SK-N-SH (cell line): Measurements from ENCODE around the gene FMNL2.

Experiments used
- CHD2 ChIP-seq: fragments of 150-350 bp; IDR thresholded peaks from 2 replicates; pipeline ENCODE4 v1.6.1; 2018; ENCODE audit warnings: low read length; ENCODE audit not compliant: partially characterized antibody
- EP300 ChIP-seq, 2 experiments: IDR thresholded peaks; 2 replicates each; pipeline versions ENCODE4 v1.4.0 to v1.6.1; 2012; ENCODE audit warnings: borderline replicate concordance in 1 of 2, low read depth in 1 of 2, low read length in 1 of 2
- GABPA ChIP-seq: IDR thresholded peaks from 2 replicates; pipeline ENCODE4 v1.4.0; 2012; ENCODE audit warnings: low read depth, mild to moderate bottlenecking
- MAX ChIP-seq: IDR thresholded peaks from 2 replicates; pipeline ENCODE4 v1.4.0; 2012; ENCODE audit warnings: low read depth
- POLR2AphosphoS5 ChIP-seq: IDR thresholded peaks from 2 replicates; pipeline ENCODE4 v1.6.1; 2012; ENCODE audit warnings: low read depth, low read length
- RCOR1 ChIP-seq: fragments of 150-350 bp; IDR thresholded peaks from 2 replicates; pipeline ENCODE4 v1.6.1; 2017; ENCODE audit warnings: antibody characterized with exemption, low read length
- SIN3A ChIP-seq: IDR thresholded peaks from 2 replicates; pipeline ENCODE4 v1.6.1; 2012; ENCODE audit warnings: low read depth, mild to moderate bottlenecking, low read length, moderate library complexity, borderline replicate concordance
- SMC3 ChIP-seq: IDR thresholded peaks from 2 replicates; pipeline ENCODE4 v1.6.1; 2012; ENCODE audit warnings: low read depth, low read length, improper control_type of control experiment
- TAF1 ChIP-seq: IDR thresholded peaks from 2 replicates; pipeline ENCODE4 v1.6.1; 2012; ENCODE audit warnings: low read depth, mild to moderate bottlenecking, low read length, moderate library complexity, borderline replicate concordance
- TCF12 ChIP-seq: IDR thresholded peaks from 2 replicates; pipeline ENCODE4 v1.4.0; 2012
- TF ChIP-seq, protein P1 (sequence below): fragments of 200-600 bp; sonication (generic); IDR thresholded peaks from 2 replicates; pipeline ENCODE4 v1.6.1; 2017; ENCODE audit warnings: antibody characterized with exemption, mild to moderate bottlenecking, moderate library complexity
- TF ChIP-seq, protein P2 (sequence below): fragments of 150-350 bp; IDR thresholded peaks from 2 replicates; pipeline ENCODE4 v1.6.1; 2017; ENCODE audit warnings: antibody characterized with exemption, low read length, low read depth, borderline replicate concordance

- TF ChIP-seq, protein P1, sequence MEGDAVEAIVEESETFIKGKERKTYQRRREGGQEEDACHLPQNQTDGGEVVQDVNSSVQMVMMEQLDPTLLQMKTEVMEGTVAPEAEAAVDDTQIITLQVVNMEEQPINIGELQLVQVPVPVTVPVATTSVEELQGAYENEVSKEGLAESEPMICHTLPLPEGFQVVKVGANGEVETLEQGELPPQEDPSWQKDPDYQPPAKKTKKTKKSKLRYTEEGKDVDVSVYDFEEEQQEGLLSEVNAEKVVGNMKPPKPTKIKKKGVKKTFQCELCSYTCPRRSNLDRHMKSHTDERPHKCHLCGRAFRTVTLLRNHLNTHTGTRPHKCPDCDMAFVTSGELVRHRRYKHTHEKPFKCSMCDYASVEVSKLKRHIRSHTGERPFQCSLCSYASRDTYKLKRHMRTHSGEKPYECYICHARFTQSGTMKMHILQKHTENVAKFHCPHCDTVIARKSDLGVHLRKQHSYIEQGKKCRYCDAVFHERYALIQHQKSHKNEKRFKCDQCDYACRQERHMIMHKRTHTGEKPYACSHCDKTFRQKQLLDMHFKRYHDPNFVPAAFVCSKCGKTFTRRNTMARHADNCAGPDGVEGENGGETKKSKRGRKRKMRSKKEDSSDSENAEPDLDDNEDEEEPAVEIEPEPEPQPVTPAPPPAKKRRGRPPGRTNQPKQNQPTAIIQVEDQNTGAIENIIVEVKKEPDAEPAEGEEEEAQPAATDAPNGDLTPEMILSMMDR: no peak
- TF ChIP-seq TAF1: no peak
- TF ChIP-seq TCF12: no peak
- TF ChIP-seq, protein P2, sequence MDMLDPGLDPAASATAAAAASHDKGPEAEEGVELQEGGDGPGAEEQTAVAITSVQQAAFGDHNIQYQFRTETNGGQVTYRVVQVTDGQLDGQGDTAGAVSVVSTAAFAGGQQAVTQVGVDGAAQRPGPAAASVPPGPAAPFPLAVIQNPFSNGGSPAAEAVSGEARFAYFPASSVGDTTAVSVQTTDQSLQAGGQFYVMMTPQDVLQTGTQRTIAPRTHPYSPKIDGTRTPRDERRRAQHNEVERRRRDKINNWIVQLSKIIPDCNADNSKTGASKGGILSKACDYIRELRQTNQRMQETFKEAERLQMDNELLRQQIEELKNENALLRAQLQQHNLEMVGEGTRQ: no peak
- TF ChIP-seq GABPA: no peak
- TF ChIP-seq CHD2: no peak
- no peak for TF ChIP-seq RCOR1
- TF ChIP-seq EP300 (IDR thresholded peaks at IDR 0.05; ENCODE audit: borderline replicate concordance in 1 of 2, low read depth in 1 of 2, low read length in 1 of 2): no peak
- no peak for TF ChIP-seq SMC3
- no peak for TF ChIP-seq SIN3A
- no peak for TF ChIP-seq MAX
- TF ChIP-seq POLR2AphosphoS5: no peak
Measured at GRCh38 chr2:152651834-152652233, 316.9 kb downstream of the FMNL2 start.
